GM21360 (cell line): ENCODE measurements around the gene LYRM9.
"Not testable (repeated sequence)": the region's sequence is repeated elsewhere in the genome, so short reads cannot be mapped to it uniquely, and the experiment has no call there.

ENCODE experiments used
- ATAC-seq: cut with Tn5 transposase; IDR thresholded peaks from one replicate; pipeline ENCODE4 v1.9.1; 2021; ENCODE audit warnings: mild to moderate bottlenecking, moderate library complexity; ENCODE audit not compliant: unreplicated experiment

Gene LYRM9

GRCh38 chr17:27845264-27846041, 47.7 kb downstream of the LYRM9 start:
- no peak for ATAC-seq

DNA sequence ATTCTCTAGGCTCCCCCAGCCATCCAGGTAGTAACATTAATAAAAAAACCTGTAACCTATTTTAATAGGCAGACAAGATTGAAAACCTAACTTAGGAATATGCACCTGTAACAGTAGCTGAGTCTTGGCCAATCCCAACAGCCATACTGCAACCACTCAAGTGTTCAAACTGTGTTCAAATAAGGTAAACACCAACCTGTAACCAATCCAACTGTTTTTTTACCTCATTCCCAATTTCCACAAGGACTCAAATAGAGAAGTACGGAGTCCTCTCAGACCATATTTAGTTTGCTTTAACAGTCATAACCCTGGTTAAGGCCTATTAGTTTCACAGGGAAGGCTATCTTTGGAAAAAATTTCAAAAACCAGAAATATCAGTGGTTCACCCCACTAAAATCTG, 52.5 kb downstream of the LYRM9 start:
- no peak for ATAC-seq

- ATAC-seq: not testable (repeated sequence)
Measured at GRCh38 chr17:27840406-27840678, 52.8 kb downstream of the LYRM9 start.

DNA sequence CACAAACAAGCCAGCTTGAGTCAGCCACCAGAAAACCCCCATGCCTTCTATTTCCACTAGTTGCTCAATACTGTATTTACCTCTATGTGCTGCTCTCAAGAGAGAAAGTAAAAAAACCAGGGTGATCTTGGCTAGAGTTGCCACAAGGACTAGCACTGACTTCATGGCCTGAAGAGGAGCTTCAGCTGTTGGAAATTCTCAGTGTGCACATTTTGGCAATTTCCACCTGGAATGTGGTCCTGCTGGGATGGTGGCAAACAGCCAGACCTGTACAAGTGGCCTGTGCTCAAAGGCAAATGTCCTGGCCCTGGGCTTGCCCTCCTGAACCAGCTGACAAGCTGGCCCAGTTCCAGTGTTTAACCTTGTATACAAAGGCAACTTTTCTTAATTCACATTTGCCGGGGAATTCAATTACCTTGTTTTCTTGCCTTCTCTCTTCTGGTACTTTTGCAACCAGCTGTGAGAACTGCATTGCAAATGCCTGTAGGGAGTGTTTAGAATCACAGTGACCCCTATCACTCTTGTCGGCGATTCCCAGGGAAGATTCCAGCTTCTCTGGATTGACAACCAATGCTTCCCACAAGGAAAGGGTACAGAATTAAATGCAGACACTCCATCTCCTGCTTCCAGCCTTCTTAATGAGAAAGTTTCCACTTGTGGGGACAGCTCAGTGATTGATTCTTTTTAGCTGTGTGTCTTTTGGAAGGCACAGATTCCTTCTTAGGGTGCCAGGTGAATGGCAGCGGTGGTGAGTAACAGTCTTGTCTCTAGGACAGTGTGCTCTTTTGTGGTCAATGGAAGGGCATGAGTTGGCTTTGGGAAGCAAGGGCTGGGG, 53.4 kb downstream of the LYRM9 start:
- ATAC-seq: not testable (repeated sequence)

GRCh38 chr17:27838607-27839006, 54.6 kb downstream of the LYRM9 start:
- not testable (repeated sequence) for ATAC-seq

DNA sequence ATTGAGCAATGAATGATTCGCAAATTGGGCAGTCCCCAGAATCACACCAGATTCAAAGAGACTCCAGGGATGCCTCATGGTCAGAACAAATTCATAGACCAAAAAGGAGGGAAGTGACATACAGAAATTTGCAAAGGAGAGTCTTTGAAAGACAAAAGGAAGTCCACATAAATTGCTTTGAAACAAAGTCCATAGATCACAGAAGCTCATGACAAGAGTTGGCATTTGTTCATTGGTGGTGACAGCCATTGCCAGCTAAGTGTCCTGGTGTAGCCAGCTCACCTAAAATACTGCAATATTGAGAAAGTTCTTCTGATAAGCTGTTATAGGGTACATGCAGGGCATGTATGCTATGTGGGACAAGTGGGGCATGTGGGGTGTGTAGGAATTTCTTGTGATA, 55.4 kb downstream of the LYRM9 start:
- ATAC-seq: not testable (repeated sequence)

DNA sequence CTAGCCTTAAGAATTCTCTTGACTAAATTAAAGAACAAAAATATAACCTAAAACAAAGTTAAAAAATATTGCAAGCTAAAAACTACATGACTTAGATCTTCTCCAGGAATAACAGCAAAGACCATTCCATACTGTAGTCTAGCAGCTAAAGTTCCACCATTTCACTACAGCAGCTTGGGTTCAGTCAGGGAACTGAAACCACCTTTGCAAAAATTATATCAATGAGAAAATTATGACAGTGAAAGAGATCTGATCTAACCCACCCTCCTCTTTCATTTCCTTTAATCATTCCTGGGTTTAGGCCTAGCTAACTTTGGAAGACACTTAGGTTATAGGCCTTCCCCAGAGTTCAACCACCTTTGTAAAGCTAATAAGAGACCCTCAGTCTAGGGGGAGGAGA, 56.5 kb downstream of the LYRM9 start:
- no peak for ATAC-seq

DNA sequence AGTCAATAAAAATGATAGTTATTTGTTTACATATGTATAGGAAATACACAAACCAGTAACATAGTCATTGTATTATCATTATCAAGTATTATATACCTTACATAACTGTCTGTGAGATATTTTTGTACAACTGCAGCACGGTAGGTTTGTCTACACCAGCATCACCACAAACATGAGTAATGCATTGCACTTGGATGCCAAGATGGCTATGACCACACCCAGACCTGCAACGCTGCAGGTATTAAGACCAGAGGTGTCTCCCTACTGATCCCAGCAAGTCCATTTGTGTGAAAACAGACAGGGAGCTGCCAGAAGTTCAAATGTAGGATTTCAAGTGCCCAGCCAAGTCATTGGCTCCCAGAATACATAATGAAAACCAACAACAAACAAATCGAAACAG, 58.6 kb downstream of the LYRM9 start:
- ATAC-seq: no peak

DNA sequence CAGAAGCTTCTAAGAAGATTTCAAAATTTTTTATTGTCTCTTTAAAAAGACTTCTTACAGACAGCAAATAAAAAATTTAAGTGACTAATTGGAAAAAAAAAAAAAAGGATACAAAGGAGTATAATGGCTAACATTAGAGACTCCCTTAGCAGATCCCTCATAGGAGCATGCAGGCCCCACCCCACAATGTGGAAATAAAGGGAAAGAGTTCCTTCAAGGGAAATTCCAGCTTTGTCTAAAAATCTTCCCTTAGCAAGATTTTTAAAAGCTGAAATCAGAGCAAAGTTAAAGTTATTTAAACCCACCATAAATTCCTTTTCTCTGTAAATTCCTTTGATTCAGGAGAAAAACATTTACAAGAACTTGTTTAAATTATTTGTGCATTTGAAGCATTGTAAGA, 60.3 kb downstream of the LYRM9 start:
- no peak for ATAC-seq

DNA sequence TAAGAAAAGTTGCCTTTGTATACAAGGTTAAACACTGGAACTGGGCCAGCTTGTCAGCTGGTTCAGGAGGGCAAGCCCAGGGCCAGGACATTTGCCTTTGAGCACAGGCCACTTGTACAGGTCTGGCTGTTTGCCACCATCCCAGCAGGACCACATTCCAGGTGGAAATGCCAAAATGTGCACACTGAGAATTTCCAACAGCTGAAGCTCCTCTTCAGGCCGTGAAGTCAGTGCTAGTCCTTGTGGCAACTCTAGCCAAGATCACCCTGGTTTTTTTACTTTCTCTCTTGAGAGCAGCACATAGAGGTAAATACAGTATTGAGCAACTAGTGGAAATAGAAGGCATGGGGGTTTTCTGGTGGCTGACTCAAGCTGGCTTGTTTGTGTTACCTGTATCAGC, 63.3 kb downstream of the LYRM9 start:
- ATAC-seq: not testable (repeated sequence)

DNA sequence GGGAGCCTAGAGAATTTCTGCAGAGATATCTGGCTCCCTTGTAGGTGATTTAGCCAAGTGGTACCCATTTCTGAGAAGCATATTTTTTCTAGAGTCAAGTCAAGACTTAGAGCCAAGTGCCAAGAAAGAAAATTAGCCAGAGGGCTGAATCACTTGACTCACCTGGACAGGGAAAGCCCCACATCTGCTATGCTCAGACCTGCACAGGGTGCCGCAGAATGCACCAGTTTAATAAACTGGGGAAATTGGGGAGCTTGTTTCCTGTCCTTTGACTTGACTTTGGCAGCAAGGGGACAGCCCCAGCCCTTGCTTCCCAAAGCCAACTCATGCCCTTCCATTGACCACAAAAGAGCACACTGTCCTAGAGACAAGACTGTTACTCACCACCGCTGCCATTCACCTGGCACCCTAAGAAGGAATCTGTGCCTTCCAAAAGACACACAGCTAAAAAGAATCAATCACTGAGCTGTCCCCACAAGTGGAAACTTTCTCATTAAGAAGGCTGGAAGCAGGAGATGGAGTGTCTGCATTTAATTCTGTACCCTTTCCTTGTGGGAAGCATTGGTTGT, 63.9 kb downstream of the LYRM9 start:
- not testable (repeated sequence) for ATAC-seq
